ACC112 (cell line): ENCODE results near the gene MYO1D.

ENCODE experiments used
- H2AFZ ChIP-seq: fragments of 200-600 bp; sonication (generic); one replicate; pipeline ENCODE4 v1.6.0; 2017; ENCODE audit warnings: antibody characterized with exemption, low read length; ENCODE audit not compliant: unreplicated experiment
- H3K27ac ChIP-seq: fragments of 200-600 bp; sonication (generic); 2 replicates; pipeline ENCODE4 v1.5.1; 2014; ENCODE audit warnings: low read depth, mild to moderate bottlenecking, antibody characterized with exemption, low read length, moderate library complexity
- H3K27me3 ChIP-seq: fragments of 200-600 bp; sonication (generic); 2 replicates; pipeline ENCODE4 v1.6.1; 2014; ENCODE audit warnings: mild to moderate bottlenecking, antibody characterized with exemption, low read length, moderate library complexity, mixed read lengths; ENCODE audit not compliant: insufficient read depth
- H3K36me3 ChIP-seq: fragments of 200-600 bp; sonication (generic); 2 replicates; pipeline ENCODE4 v1.6.1; 2016; ENCODE audit warnings: mild to moderate bottlenecking, antibody characterized with exemption, low read length, moderate library complexity, mixed read lengths; ENCODE audit not compliant: insufficient read depth
- H3K4me1 ChIP-seq: fragments of 200-600 bp; sonication (generic); one replicate; pipeline ENCODE4 v1.6.1; 2016; ENCODE audit warnings: low read length, mixed read lengths; ENCODE audit not compliant: insufficient read depth, unreplicated experiment, control insufficient read depth
- H3K4me3 ChIP-seq: fragments of 200-600 bp; sonication (generic); 2 replicates; pipeline ENCODE4 v1.5.1; 2014; ENCODE audit warnings: mild to moderate bottlenecking, low read depth, low read length
- H3K79me2 ChIP-seq: fragments of 200-600 bp; sonication (generic); one replicate; pipeline ENCODE4 v1.6.0; 2016; ENCODE audit warnings: low read length; ENCODE audit not compliant: control insufficient read depth, unreplicated experiment, insufficient read depth

The MYO1D gene

GRCh38 chr17:32602396-32602795 is 274.5 kb downstream of the MYO1D start:
- Histone ChIP-seq H2AFZ (no peak overlapping the region), H3K27ac (no peak overlapping the region), H3K27me3 (no peaks in the 10 kb centered on the region), H3K36me3 (no peaks in the 10 kb centered on the region), H3K4me1 (no peaks in the 10 kb centered on the region), H3K79me2 (no peaks in the 10 kb centered on the region), H3K4me3 (no peak overlapping the region)

DNA sequence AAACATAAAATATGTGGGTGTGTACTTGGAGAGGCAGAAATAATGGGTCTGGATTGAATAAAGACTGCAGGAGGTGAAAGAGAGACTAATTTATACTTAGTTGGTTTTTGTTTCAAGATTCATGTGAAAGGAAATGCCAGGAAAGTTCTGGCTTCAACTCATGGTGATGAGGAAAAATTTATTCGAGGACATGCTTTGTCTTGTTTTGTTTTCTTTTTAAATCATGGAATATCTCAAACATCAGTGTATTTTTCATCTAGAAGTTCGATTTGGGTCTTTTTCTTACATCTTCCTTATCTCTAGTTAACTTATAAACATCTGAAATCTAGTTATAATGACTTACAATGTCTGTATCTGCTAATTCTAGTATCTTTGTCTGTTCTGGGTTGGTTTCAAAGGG is 275.1 kb downstream of the MYO1D start:
- H3K36me3 ChIP-seq, result no peaks in the 10 kb centered on the region
- no peaks in the 10 kb centered on the region for H3K4me1 ChIP-seq
- H3K27me3 ChIP-seq, result no peaks in the 10 kb centered on the region
- H3K27ac ChIP-seq, result no peak overlapping the region
- no peaks in the 10 kb centered on the region for H3K79me2 ChIP-seq
- H2AFZ ChIP-seq, result no peak overlapping the region
- no peak overlapping the region for H3K4me3 ChIP-seq

DNA sequence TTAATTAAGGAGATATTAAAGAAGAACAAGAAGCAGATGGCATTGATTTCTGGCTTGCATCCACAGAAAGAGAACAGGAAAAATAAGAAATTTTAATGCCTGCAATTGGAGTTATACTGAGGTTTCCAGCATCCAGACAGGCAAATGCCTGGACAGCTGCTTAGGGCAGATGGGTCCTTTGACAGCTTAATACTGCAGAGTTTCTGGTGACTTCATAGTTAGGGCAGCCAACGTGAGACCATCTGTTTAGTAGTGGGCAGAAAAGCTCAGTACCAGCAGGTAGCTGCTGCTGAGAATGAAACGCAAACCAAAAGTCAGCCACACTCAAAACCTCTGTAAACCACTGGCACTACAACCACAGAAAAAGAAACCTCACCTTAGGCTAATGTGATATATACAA is 280.3 kb downstream of the MYO1D start:
- no peaks in the 10 kb centered on the region for H3K27me3 ChIP-seq
- no peak overlapping the region for H2AFZ ChIP-seq
- no peak overlapping the region for H3K27ac ChIP-seq
- no peaks in the 10 kb centered on the region for H3K4me1 ChIP-seq
- H3K79me2 ChIP-seq, result no peaks in the 10 kb centered on the region
- no peaks in the 10 kb centered on the region for H3K36me3 ChIP-seq
- H3K4me3 ChIP-seq, result no peak overlapping the region

DNA sequence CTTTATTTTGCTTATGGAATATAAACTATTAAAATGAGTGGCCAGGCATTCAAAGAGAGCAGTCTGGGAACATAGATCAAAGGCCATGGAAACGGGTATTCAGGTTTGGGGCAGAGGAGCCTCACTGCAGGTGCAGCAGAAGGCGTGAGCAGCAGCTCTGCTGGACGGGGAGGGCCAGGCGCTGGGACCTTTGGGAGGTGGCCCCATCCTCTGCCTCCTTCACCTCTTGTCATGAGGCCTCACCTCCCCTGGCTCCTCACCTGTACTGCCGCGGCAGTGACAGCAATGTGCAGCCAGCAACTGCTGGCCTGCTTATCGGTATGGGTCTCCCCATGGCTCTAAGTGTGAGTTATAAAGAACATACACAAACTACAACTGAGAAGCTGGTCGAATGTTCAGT is 280.7 kb downstream of the MYO1D start:
- Histone ChIP-seq H3K4me3 (no peak overlapping the region), H3K27ac (no peak overlapping the region), H2AFZ (no peak overlapping the region), H3K4me1 (no peaks in the 10 kb centered on the region), H3K36me3 (no peaks in the 10 kb centered on the region), H3K79me2 (no peaks in the 10 kb centered on the region), H3K27me3 (no peaks in the 10 kb centered on the region)

DNA sequence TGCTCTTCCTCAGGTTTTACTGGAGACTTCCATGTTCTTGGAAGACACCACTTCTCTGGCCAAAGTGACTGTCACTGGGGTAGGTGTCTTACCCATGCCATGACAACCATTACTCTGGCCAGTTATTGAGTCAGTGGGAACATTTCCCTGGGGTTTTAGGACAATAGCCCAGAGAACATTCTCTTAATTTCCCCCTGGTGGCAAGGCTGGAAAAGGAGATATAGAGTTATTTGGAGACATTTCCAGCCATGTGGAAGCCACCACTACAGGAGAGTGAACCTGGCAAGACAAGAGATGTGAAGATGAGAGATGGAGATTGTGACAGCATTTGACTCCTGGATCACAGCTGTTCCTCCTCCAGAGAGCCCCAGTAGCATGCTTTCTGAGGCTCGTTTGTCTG is 283.9 kb downstream of the MYO1D start:
- H3K4me3 ChIP-seq, result no peak overlapping the region
- no peaks in the 10 kb centered on the region for H3K4me1 ChIP-seq
- no peak overlapping the region for H2AFZ ChIP-seq
- no peaks in the 10 kb centered on the region for H3K79me2 ChIP-seq
- no peaks in the 10 kb centered on the region for H3K27me3 ChIP-seq
- no peaks in the 10 kb centered on the region for H3K36me3 ChIP-seq
- H3K27ac ChIP-seq, result no peak overlapping the region

GRCh38 chr17:32591405-32591804 is 285.5 kb downstream of the MYO1D start:
- H2AFZ ChIP-seq, result no peak overlapping the region
- H3K27me3 ChIP-seq, result no peaks in the 10 kb centered on the region
- peaks cover 6% of the 10 kb centered on the region for H3K4me1 ChIP-seq
- no peak overlapping the region for H3K4me3 ChIP-seq
- no peak overlapping the region for H3K27ac ChIP-seq
- H3K36me3 ChIP-seq, result no peaks in the 10 kb centered on the region
- H3K79me2 ChIP-seq, result no peaks in the 10 kb centered on the region

DNA sequence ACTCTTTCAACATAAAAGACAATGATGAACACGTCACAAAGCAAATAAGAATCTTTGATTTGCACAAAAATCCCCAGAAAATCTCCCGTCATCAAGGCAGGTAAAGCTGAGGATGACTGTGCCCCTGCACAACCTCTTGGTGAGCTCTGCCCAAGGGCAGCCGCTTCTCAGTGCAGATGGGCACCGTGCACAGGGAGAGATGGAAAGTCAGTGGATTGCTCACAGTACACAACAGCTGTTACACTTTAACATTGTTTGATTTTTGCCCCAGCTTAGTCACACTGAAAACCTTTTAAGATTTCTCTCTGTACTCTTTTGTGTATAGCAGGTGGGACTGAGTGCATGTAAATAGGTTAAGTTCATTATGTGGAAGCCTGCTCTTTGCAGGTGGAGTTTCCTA is 285.9 kb downstream of the MYO1D start:
- H3K79me2 ChIP-seq, result no peaks in the 10 kb centered on the region
- no peaks in the 10 kb centered on the region for H3K27me3 ChIP-seq
- H3K36me3 ChIP-seq, result no peaks in the 10 kb centered on the region
- no peak overlapping the region for H2AFZ ChIP-seq
- no peak overlapping the region for H3K27ac ChIP-seq
- no peak overlapping the region for H3K4me3 ChIP-seq
- H3K4me1 ChIP-seq, result peaks cover 8% of the 10 kb centered on the region

DNA sequence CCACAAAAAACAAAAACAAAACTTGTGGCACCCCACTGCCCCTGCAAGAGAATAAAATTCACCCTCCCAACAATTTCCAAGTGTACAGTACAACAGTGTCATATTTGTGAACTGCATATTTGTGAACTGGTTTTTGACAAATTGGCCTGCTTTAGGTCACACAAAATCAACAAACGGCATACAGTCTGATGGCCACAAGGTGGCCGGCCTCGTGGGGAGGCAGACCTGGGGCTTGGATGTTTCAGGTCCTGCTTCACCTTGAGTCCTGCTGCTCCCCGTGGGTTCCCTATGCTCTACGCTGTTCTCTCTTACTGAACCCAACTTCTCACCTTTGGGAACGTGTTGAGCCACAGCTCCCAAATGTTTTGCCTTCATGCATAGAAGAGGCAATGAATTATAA is 287.9 kb downstream of the MYO1D start:
- H3K27me3 ChIP-seq, result no peaks in the 10 kb centered on the region
- no peaks in the 10 kb centered on the region for H3K36me3 ChIP-seq
- no peaks in the 10 kb centered on the region for H3K79me2 ChIP-seq
- no peak overlapping the region for H3K4me3 ChIP-seq
- no peak overlapping the region for H3K27ac ChIP-seq
- H2AFZ ChIP-seq, result no peak overlapping the region
- H3K4me1 ChIP-seq, result peaks cover 8% of the 10 kb centered on the region

DNA sequence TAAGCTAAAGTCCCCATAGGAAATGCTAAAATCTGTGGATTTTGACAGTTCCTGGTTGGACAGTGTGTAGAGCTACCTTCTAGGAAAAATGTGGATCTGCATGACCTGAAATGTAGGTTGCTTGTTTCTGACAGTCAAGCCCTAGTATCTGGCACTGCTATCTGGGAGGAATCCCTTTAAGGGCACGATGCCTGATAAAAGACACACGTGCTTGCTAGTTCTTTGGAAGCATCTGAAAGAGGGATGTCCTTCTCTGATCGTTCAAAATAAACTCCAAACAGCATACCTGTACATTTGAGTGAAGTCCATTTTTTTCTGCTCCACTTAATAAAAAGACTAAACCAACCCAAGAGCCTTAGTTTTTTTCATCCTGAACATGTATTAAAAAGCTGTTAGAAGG is 288.8 kb downstream of the MYO1D start:
- H3K27me3 ChIP-seq, result no peaks in the 10 kb centered on the region
- no peak overlapping the region for H3K4me3 ChIP-seq
- no peak overlapping the region for H2AFZ ChIP-seq
- H3K4me1 ChIP-seq, result peaks cover 8% of the 10 kb centered on the region
- no peak overlapping the region for H3K27ac ChIP-seq
- H3K36me3 ChIP-seq, result no peaks in the 10 kb centered on the region
- no peaks in the 10 kb centered on the region for H3K79me2 ChIP-seq

DNA sequence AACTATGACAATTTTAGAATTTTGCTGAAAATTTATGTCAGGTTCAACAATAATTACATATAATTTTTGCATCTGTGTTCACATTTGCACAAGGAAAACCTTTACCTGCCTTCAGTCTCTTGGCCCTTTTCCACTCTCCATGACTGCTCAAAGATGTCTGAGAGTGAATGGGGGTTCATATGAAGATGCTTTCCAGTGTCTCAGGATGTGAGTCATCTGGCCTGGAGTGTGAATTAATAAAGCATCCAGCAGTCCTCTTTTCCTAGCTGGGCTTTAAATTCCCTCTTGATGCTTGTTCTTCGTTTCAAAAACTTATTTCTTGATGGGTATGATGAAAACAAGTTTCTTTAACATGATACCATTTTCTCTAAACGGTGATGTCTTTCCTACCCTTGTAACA is 290.3 kb downstream of the MYO1D start:
- no peak overlapping the region for H3K27ac ChIP-seq
- no peaks in the 10 kb centered on the region for H3K79me2 ChIP-seq
- H3K36me3 ChIP-seq, result no peaks in the 10 kb centered on the region
- H3K4me1 ChIP-seq, result peaks cover 8% of the 10 kb centered on the region
- no peak overlapping the region for H3K4me3 ChIP-seq
- H2AFZ ChIP-seq, result no peak overlapping the region
- no peaks in the 10 kb centered on the region for H3K27me3 ChIP-seq

DNA sequence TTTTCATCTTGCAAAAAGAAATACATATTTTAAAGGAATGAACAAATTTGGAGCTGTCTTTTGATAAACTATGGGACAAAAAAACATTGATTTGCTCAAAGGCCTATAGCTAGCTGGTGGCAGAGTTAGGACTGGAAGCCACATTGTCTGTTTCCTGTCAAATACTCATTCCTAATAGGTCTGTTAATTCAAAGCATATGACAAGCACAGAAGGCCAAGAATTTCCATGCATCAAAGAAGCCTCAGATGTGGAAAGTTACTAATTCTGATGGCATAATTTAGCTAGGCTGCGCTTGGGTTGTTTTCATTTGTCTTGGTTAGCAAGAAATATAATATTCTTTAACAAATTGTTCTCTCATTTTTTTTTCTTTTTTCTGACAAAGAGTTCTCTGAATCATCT is 292.1 kb downstream of the MYO1D start:
- Histone ChIP-seq H3K27ac (no peak overlapping the region), H3K4me1 (peaks cover 8% of the 10 kb centered on the region), H3K79me2 (no peaks in the 10 kb centered on the region), H3K27me3 (no peaks in the 10 kb centered on the region), H3K36me3 (no peaks in the 10 kb centered on the region), H3K4me3 (no peak overlapping the region), H2AFZ (no peak overlapping the region)

DNA sequence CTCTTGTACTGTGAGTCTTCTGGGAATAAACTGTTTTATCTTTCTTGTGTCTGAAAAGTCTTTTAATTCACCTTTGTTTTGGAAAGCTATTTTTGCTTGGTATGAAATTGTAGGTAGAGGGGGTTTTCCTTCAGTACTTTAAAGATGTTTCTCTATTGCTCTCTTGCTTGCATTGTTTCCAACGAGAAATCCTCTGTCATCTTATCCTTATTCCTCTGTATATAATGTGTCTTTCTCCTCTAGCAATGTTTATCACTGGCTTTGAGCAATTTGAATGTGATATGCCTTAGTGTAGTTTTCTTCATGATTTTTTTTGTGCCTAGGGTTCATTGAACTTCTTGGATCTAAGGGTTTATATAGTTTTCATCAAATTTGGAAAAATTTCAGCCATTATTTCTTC is 293.9 kb downstream of the MYO1D start:
- no peaks in the 10 kb centered on the region for H3K36me3 ChIP-seq
- H3K27ac ChIP-seq, result no peak overlapping the region
- peaks cover 8% of the 10 kb centered on the region for H3K4me1 ChIP-seq
- no peaks in the 10 kb centered on the region for H3K79me2 ChIP-seq
- H2AFZ ChIP-seq, result no peak overlapping the region
- H3K4me3 ChIP-seq, result no peak overlapping the region
- no peaks in the 10 kb centered on the region for H3K27me3 ChIP-seq
